Testis (tissue), 3 donors: Measurements from ENCODE around the gene CELSR1. TPM values are rescaled to one million over a fixed set of nuclear protein-coding genes. Genes with fewer than 3 reads are reported as not detected.

Experiments used
- DNase-seq: peaks from one replicate; pipeline ENCODE4 v3.0.0-alpha.2; 2019
- H3K27ac ChIP-seq, 2 donors: fragments of 200-600 bp; sonication (generic); one replicate each; pipeline ENCODE4 v1.5.1; 2019
- H3K27me3 ChIP-seq: fragments of 200-600 bp; sonication (generic); one replicate; pipeline ENCODE4 v1.5.1; 2019
- H3K36me3 ChIP-seq: fragments of 200-600 bp; sonication (generic); one replicate; pipeline ENCODE4 v1.5.1; 2017; ENCODE audit warnings: low read depth; ENCODE audit errors: missing control alignments
- H3K4me1 ChIP-seq: fragments of 200-600 bp; sonication (generic); one replicate; pipeline ENCODE4 v1.5.1; 2019
- H3K4me3 ChIP-seq, 2 donors: fragments of 200-600 bp; sonication (generic); one replicate each; pipeline ENCODE4 v1.5.1; 2017 to 2019
- H3K9me3 ChIP-seq: fragments of 200-600 bp; sonication (generic); one replicate; pipeline ENCODE4 v1.5.1; 2017
- CTCF ChIP-seq, 3 experiments: fragments of 450-650 bp in 2 of 3; fragments of 200-600 bp in 1 of 3; sonication (generic) in 1 of 3; IDR thresholded peaks; one replicate each; pipeline ENCODE4 v1.5.1; 2016 to 2019; ENCODE audit warnings: antibody characterized with exemption in 3 of 3, mild to moderate bottlenecking in 2 of 3, moderate library complexity in 1 of 3
- POLR2A ChIP-seq: fragments of 450-650 bp; IDR thresholded peaks from one replicate; pipeline ENCODE4 v1.6.1; 2017; ENCODE audit warnings: antibody characterized with exemption, mild to moderate bottlenecking, moderate library complexity
- WGBS, 2 donors: methylation state at CpG; one replicate each; pipeline ENCODE4 v1.1.5; 2018; 5-methylcytosine and 5-hydroxymethylcytosine counted together
- intact Hi-C: fragments of 100-400 bp; cut with DNase I; formaldehyde crosslinking; loops from one replicate; pipeline ENCODE4 v1.15.1; 2023; ENCODE audit warnings: low total_unique reads
- polyA plus RNA-seq: library from polyadenylated mRNA; stranded (reverse); fragments of 350-450 nt; fragmentation: Illumina TruSeq; extraction: RNeasy Lipid Tissue Mini Kit (QIAGEN cat#74804); gene quantifications from one replicate; pipeline ENCODE4 v1.2.3, GENCODE V29; 2014; ENCODE audit warnings: low read depth, low replicate concordance; ENCODE audit not compliant: insufficient read depth
- total RNA-seq, 2 donors: library from RNA; depleted of rRNA; stranded (reverse); fragments of >200 nt; gene quantifications; one replicate each; pipeline ENCODE4 v1.2.3, GENCODE V29; 2016

The CELSR1 gene
- total and polyA plus RNA-seq, 3 donors from 2014 or later: 5.6 to 21.5 (median 13.8) TPM

- Histone ChIP-seq H3K36me3 (no peaks in the 10 kb centered on the region), H3K27me3 (no peaks in the 10 kb centered on the region), H3K4me3 (no peak overlapping the region), H3K4me1 (peaks cover 13% of the 10 kb centered on the region), H3K9me3 (no peaks in the 10 kb centered on the region), H3K27ac (no peak overlapping the region)
- WGBS, 2 donors: 89 to 93% methylated on average over 7 of the region's 7 CpGs
- TF ChIP-seq POLR2A (no peak), CTCF (IDR thresholded peaks at IDR 0.05) (no peak)
- intact Hi-C loops: loop anchor here (5.0 kb wide), 1 partner anchor 179 kb away; no protein-coding TSS in a partner anchor
- DNase-seq: no peak
Observed at GRCh38 chr22:46541536-46541935, 4.1 kb upstream of the CELSR1 start.

- no peak overlapping the region for H3K27ac ChIP-seq
- no peaks in the 10 kb centered on the region for H3K27me3 ChIP-seq
- WGBS, 2 donors: 96 to 97% methylated on average over 5 of the region's 5 CpGs
- H3K4me3 ChIP-seq: no peak overlapping the region
- intact Hi-C loops: loop anchor here (5.0 kb wide), 1 partner anchor 179 kb away; no protein-coding TSS in a partner anchor
- H3K4me1 ChIP-seq: peaks cover 12% of the 10 kb centered on the region
- H3K36me3 ChIP-seq: no peaks in the 10 kb centered on the region
- no peaks in the 10 kb centered on the region for H3K9me3 ChIP-seq
- TF ChIP-seq POLR2A: no peak
- no peak for TF ChIP-seq CTCF (IDR thresholded peaks at IDR 0.05)
- DNase-seq: no peak
Observed at GRCh38 chr22:46540874-46541273, 3.5 kb upstream of the CELSR1 start.

GRCh38 chr22:46539169-46539568, 1.7 kb upstream of the CELSR1 start:
- Histone ChIP-seq H3K9me3 (no peaks in the 10 kb centered on the region), H3K27ac (no peak overlapping the region), H3K27me3 (no peaks in the 10 kb centered on the region), H3K36me3 (no peaks in the 10 kb centered on the region), H3K4me3 (no peak overlapping the region), H3K4me1 (peaks cover 8% of the 10 kb centered on the region)
- TF ChIP-seq POLR2A: no peak
- TF ChIP-seq CTCF (IDR thresholded peaks at IDR 0.05): no peak
- DNase-seq: no peak
- 33 to 65% methylated on average over 9 of the region's 9 CpGs for WGBS, 2 donors
- intact Hi-C loops: no loop called here

GRCh38 chr22:46538814-46539160, 1.4 kb upstream of the CELSR1 start:
- 3 to 4% methylated on average over 12 to 13 of the region's 13 CpGs for WGBS, 2 donors

More at GRCh38 chr22:46538814-46539160, 1.4 kb upstream of the CELSR1 start:
- TF ChIP-seq POLR2A (no peak), CTCF (IDR thresholded peaks at IDR 0.05) (no peak)
- peak; percentile 47 for DNase-seq
- H3K27ac ChIP-seq: no peak overlapping the region
- H3K4me1 ChIP-seq: peaks cover 8% of the 10 kb centered on the region
- no peaks in the 10 kb centered on the region for H3K9me3 ChIP-seq
- peak overlapping the region in 1 of 2 donors; percentile 14 for H3K4me3 ChIP-seq
- no peaks in the 10 kb centered on the region for H3K36me3 ChIP-seq
- intact Hi-C loops: no loop called here
- no peaks in the 10 kb centered on the region for H3K27me3 ChIP-seq
